HG03066 (cell line): ENCODE results near the gene MAP2.

Experiments used
- ATAC-seq: cut with Tn5 transposase; IDR thresholded peaks from one replicate; pipeline ENCODE4 v1.9.1; 2021; ENCODE audit warnings: low read depth; ENCODE audit not compliant: unreplicated experiment

Gene MAP2

GRCh38 chr2:209640358-209640757, 216.5 kb downstream of the MAP2 start:
- ATAC-seq: no peak

GRCh38 chr2:209642146-209642820, 218.4 kb downstream of the MAP2 start:
- no peak for ATAC-seq

GRCh38 chr2:209644842-209645241, 221.0 kb downstream of the MAP2 start:
- ATAC-seq: no peak

- ATAC-seq: no peak
Observed at GRCh38 chr2:209648714-209649113, 224.9 kb downstream of the MAP2 start.

GRCh38 chr2:209653134-209653533, 229.3 kb downstream of the MAP2 start:
- no peak for ATAC-seq

GRCh38 chr2:209661286-209661894, 237.5 kb downstream of the MAP2 start:
- no peak for ATAC-seq

- no peak for ATAC-seq
Observed at GRCh38 chr2:209662021-209662420, 238.2 kb downstream of the MAP2 start.

GRCh38 chr2:209663139-209663538, 239.3 kb downstream of the MAP2 start:
- no peak for ATAC-seq

GRCh38 chr2:209663656-209664055, 239.8 kb downstream of the MAP2 start:
- no peak for ATAC-seq

- ATAC-seq: no peak
Observed at GRCh38 chr2:209666296-209666695, 242.4 kb downstream of the MAP2 start.

- ATAC-seq: no peak
Observed at GRCh38 chr2:209671020-209671680, 247.3 kb downstream of the MAP2 start.

- no peak for ATAC-seq
Observed at GRCh38 chr2:209673811-209674210, 250.0 kb downstream of the MAP2 start.

- ATAC-seq: no peak
Observed at GRCh38 chr2:209680596-209680995, 256.7 kb downstream of the MAP2 start.

GRCh38 chr2:209681201-209681735, 257.4 kb downstream of the MAP2 start:
- no peak for ATAC-seq

GRCh38 chr2:209682646-209683045, 258.8 kb downstream of the MAP2 start:
- ATAC-seq: no peak

GRCh38 chr2:209685340-209685739, 261.5 kb downstream of the MAP2 start:
- no peak for ATAC-seq

- no peak for ATAC-seq
Observed at GRCh38 chr2:209685963-209686362, 262.1 kb downstream of the MAP2 start.

- ATAC-seq: no peak
Observed at GRCh38 chr2:209686448-209686847, 262.6 kb downstream of the MAP2 start.

GRCh38 chr2:209687323-209687969, 263.6 kb downstream of the MAP2 start:
- no peak for ATAC-seq

GRCh38 chr2:209688385-209688784, 264.5 kb downstream of the MAP2 start:
- no peak for ATAC-seq
